GM21515 (cell line): Measurements from ENCODE around the gene USP15.

ENCODE experiments used
- ATAC-seq: cut with Tn5 transposase; IDR thresholded peaks from one replicate; pipeline ENCODE4 v1.9.1; 2021; ENCODE audit not compliant: unreplicated experiment

Gene USP15

GRCh38 chr12:62279961-62280360 is 19.8 kb downstream of the USP15 start:
- ATAC-seq: no peak

DNA sequence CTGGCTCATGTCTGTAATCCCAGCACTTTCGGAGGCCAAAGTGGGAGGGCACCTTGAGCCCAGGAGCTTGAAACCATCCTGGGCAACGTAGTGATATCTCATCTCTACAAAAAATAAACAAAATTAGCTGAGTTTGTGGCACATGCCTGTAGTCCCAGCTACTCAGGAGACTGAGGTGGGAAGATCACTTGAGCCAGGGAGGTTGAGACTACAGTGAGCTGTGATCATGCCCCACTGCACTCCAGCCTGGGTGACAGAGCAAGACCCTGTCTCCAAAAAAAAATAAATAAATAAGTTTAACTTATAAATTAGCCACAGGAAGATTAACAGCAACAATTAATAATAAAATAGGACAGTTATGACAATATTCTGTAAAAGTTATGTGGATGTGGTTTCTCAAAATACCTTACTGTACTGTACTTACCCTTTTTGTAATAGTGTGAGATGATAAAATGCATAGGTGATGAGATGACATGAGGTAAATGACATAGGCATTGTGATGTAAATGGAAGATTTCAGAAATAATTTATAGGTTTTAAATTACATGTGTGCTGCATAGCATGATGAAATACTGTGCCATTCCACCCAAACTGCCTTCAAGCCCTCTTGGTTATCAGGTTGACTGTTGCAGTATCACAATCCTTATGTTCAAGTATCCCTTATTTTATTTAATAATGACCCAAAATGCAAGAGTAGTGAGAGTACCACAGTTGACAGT is 22.0 kb downstream of the USP15 start:
- ATAC-seq: no peak

DNA sequence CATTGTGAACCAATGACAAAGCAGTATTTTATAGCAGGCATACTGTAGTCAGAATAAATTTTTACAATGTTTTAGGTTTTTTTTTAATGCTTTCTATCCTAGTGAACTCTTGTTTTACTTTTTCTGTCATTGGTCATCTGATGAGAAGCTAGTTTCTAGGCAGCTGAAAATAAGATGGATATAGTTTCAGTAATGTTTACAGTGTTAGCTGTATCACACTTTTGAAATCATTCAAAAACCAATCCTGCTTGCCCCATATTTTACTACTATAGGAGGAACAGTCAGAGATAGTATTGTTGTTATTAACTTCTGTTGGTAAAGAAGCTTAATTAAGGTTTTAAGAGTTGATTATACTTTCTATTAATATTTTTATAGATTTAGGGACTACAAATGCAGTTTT is 24.5 kb downstream of the USP15 start:
- ATAC-seq: peak; percentile 55

DNA sequence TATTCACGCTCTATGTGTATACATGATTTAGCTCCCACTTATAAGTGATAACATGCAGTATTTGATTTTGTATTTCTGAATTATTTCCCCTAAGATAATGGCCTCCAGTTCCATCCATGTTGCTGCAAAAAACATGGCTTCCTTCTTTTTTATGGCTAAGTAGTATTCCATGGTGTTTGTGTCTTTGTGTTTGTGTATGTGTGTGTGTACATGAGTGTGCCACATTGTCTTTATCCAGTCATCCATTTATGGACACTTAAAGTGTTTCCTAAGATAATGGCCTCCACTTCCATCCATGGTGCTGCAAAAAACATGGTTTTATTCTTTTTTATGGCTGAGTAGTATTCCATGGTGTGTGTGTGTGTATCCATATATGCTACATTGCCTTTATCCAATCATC is 25.1 kb downstream of the USP15 start:
- ATAC-seq: no peak

DNA sequence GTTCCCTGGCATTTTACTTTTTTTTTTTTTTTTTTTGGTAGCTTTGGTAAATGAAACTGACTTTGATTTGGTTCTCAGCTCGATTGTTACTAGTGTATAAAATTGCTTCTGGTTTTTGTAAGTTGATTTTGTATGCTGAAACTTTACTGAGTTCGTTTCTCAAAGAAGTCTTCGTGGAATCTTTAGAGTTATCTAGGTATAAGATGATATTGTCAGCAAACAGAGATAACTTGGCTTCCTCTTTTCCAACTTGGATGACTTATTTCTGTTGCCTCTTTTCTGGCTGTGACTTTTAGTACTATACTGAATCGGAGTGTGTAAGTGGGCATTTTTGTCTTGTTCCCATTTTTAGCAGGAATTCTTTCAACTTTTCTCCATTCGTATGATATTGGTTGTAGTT is 28.1 kb downstream of the USP15 start:
- no peak for ATAC-seq

- ATAC-seq: no peak
Observed at GRCh38 chr12:62290846-62291245, 30.6 kb downstream of the USP15 start.

- no peak for ATAC-seq
Observed at GRCh38 chr12:62291864-62292760, 31.9 kb downstream of the USP15 start.

DNA sequence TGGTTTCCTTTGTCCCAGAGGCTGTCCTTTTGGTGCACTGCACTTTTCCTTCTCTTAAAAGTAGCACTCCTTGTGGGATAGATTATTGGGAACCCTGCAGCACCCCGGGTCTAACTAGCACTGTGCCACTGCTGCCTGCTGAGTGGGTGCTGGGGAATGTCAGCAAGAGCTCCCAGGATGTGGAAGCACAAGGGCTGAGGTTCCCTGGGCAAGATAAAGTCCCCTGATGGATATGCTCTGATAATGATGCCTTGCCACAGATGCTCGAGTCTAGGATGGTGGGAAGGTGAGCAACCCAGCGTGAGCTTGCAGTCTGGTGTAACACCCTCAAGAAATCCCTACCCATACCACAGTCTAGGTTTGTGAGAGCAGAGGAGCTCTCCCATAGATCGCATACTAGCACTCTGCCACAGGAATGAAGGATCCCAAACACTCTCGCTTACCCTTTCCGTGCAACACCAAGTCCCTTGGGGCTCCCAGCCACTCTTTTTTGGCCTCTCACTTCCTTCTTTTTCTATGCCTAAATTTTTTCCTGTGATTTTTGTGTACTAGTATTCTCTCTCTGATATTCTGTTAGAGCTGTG is 32.6 kb downstream of the USP15 start:
- ATAC-seq: no peak

DNA sequence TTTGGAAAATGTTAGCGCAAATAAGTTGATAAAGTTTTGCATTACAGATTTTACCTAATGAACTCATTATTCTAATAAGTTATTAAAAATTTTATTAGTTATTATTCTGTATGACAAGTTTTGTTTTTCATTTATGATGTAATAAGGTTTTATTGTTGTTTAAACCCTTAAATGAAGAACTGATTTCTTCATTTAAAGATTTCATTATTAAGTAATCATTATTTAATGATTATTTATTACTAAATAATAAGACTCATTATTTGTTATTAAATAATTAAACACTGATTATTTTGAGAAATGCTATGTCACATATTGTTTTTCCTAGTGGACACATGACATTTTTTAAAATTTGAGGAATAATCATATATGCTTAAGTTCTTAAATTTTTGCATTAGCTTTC is 34.2 kb downstream of the USP15 start:
- no peak for ATAC-seq

GRCh38 chr12:62296001-62296400 is 35.8 kb downstream of the USP15 start:
- ATAC-seq: no peak

DNA sequence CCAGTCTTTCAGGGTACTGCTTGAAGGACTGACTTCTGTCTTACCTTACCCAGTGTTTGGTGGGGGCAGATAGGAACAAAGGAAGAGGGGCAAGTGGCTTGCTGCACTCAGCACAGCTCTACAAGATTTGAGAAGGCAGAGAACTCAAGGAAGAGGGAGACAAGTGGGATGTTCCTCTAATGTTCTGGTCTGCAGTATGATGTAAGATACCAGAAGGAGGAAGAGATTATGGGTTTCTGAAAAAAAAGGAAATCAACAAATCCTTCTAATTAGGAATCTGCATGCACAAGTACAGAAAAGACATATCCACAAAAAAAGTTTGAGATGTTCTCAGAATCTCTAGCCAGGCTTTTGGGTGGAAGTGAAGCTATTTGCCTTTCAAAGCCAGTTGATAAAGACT is 37.1 kb downstream of the USP15 start:
- ATAC-seq: no peak

DNA sequence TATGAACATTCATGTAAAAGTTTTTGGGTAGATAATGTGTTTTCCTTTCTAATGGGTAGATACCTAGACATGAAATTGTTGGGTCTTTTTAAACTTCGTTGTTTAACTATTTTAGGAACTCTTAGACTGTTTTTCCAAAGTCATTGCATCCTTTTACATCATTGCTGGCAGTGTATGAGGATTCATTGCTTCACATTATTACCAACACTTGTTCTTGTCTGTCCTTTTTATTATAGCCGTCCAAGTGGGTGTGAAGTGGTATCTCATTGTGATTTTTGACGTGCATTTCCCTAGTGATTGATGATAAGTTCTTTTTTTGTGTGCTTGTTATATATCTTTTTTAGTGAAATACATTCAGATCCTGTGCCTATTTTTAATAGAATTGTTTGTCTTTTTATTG is 39.4 kb downstream of the USP15 start:
- no peak for ATAC-seq

DNA sequence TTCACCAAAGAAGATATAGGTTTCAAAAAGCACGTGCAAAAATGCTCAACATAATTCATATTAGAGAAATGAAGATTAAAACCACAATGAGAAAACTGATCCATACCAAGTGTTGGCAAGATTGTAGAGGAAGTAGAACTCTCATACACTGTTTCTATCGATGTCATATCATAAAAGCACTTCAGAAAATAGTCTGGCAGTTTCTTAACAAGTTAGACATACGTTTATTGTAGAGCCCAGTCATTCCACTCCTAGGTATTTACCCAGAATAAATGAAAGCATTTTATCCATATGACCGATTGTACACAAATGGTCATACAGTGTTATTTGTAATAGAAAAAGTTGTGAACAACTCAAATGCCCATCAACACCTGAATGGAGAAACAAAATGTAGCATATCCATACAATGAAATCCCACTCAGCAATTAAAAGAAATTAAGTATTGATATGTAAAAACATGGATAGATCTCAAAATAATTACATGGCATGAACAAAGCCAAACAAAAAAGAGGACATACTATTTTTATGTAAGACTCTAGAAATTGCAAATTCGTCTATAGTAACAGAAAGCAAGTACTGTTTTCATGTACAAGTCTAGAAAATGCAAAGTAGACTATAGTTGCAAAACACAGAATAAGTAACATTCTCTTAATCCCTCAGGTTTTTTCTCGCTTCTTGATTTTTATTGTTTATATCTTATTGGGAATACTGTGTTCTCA is 41.0 kb downstream of the USP15 start:
- no peak for ATAC-seq

- no peak for ATAC-seq
Observed at GRCh38 chr12:62301799-62302133, 41.6 kb downstream of the USP15 start.

DNA sequence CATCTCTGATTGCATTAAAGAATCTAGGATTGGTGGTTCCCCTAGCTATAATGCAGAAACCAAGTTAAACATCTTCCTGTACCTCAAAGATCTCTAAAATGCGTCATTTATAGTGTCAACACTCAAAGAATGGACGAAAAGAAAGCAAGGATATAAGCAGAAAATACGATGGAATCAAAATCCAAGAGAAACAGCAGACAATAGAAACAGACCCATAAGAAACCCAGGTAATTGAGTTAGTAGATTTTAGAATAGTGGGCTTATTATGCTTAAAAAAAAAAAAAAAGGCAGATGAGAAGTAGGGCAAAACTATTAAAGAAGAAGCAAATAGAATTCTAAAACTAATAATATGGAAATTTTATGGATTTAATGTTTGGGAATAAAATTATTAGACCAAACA is 44.4 kb downstream of the USP15 start:
- no peak for ATAC-seq

DNA sequence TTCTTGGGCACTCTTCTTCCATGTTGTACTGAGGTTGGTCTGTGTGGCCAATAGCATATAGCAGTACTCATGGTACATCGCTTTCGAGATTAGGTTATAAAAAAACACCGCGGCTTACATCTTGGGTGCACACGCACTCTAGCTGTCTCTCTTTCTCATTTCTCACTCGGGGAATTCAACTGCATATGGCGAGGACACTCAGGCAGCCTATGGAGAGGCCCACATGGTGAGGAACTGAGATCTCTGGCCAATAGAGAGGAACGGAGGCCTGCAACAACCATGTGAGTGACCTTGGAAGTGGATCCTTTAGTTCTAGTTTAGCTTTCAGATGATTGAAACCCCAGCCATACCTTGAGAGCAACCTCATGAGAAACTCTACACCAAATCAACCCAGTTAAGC is 45.6 kb downstream of the USP15 start:
- ATAC-seq: no peak

- no peak for ATAC-seq
Observed at GRCh38 chr12:62306569-62307530, 46.6 kb downstream of the USP15 start.

DNA sequence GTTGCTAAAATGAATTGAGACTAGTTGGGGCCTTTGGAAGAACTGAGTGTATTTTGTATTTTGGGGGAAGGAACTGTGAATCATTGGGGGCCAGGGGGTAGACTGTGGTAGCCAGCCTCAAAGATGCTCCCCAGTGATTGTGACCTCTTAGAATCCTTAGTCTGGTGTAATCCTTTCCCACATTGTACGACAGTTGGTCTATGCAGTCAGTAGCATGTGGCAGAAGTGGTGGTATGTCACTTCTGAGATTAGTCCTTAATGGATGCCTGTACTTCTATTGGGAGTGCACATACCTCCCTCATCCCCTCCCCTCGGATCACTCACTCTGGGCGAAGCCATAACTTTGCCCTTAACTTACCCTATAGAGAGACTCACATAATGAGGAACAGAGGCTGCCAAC is 48.0 kb downstream of the USP15 start:
- no peak for ATAC-seq

DNA sequence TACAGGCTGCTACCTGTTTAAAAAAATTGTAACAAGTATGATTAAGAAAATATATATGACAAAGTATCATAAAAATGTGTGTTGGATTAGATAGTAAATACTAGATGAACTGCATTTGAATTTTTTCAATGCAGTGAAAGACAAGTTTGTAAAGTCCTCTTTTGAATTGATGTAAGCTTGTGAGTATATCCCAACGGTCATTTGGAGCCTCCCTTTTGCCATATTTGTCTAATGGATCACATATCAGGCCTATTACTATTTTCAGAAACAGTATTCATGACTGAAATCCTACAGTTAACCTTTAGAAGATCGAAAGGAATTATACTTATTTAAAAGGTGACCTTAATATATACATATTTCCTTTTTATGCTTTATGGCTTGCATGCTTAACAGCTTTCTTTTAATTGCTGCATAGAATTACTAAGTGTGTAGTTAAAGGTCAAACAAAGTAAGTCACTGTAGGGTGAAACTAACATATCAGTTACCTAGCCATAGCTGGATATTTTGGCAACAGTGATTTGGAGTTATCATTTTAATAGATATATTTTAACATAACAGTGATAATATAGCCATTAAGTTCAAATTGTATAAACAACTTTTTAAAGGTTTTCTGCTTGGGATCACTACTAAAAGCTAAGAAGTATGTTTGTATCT is 53.6 kb downstream of the USP15 start:
- no peak for ATAC-seq

- ATAC-seq: no peak
Observed at GRCh38 chr12:62317017-62317416, 56.8 kb downstream of the USP15 start.
